ENCODE results near the gene TAC3.

DNA sequence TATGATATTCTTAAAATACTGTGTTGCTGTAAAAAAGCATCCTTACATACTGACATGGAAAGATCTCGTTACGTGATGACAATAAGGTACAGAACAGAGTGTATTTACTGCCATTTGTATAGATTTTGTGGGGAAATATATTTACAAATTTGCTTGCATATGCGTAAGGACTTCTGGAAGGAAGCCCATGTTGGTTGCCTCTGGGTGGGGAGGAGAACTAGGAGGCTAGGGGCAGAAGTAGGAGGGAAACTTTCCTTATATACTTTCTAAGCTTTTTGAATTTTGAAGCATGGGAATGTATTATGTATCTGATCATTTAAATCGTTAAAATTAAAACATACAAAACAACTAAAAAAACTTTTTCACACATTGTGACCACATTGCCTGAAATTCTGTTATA lies 23.9 kb upstream of the TAC3 start:
- TF ChIP-seq, protein P1, sequence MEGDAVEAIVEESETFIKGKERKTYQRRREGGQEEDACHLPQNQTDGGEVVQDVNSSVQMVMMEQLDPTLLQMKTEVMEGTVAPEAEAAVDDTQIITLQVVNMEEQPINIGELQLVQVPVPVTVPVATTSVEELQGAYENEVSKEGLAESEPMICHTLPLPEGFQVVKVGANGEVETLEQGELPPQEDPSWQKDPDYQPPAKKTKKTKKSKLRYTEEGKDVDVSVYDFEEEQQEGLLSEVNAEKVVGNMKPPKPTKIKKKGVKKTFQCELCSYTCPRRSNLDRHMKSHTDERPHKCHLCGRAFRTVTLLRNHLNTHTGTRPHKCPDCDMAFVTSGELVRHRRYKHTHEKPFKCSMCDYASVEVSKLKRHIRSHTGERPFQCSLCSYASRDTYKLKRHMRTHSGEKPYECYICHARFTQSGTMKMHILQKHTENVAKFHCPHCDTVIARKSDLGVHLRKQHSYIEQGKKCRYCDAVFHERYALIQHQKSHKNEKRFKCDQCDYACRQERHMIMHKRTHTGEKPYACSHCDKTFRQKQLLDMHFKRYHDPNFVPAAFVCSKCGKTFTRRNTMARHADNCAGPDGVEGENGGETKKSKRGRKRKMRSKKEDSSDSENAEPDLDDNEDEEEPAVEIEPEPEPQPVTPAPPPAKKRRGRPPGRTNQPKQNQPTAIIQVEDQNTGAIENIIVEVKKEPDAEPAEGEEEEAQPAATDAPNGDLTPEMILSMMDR (IDR thresholded peaks at IDR 0.05; ENCODE audit: low read depth, low read length, poor library complexity, severe bottlenecking) = no peak
- no peak for TF ChIP-seq EZH2phosphoT487 (IDR thresholded peaks at IDR 0.05; ENCODE audit: borderline replicate concordance, low read length)

All from DOHH2 (cell line).